GM23338 (cell line): ENCODE data around the gene PTPRN2. TPM values are rescaled to one million over a fixed set of nuclear protein-coding genes. Genes with fewer than 3 reads are reported as not detected.
A peak's percentile ranks its signal among the peaks of the same experiment; 100 is the strongest.

ENCODE experiments used
- ATAC-seq: fragments of 200-7000 bp; cut with Tn5 transposase; 3 replicates; pipeline ENCODE4 v1.9.1; 2020
- DNase-seq: peaks from one replicate; pipeline ENCODE4 v3.0.0-alpha.2; 2015; ENCODE audit warnings: low spot score
- H2AFZ ChIP-seq: fragments of 200-600 bp; sonication (generic); 2 replicates; pipeline ENCODE4 v1.8.0; 2016; ENCODE audit warnings: antibody characterized with exemption, mild to moderate bottlenecking, moderate library complexity
- H3F3A ChIP-seq: fragments of 200-600 bp; sonication (generic); replicated peaks from 2 replicates; pipeline ENCODE4 v1.8.0; 2017; ENCODE audit warnings: antibody characterized with exemption, mixed run types, low read depth
- H3K27ac ChIP-seq: fragments of 200-600 bp; sonication (generic); 2 replicates; pipeline ENCODE4 v1.6.1; 2016; ENCODE audit warnings: low read depth
- H3K27me3 ChIP-seq: fragments of 200-600 bp; sonication (generic); 2 replicates; pipeline ENCODE4 v1.8.0; 2016; ENCODE audit warnings: mild to moderate bottlenecking, mixed run types, moderate library complexity; ENCODE audit not compliant: insufficient read depth
- H3K36me3 ChIP-seq: fragments of 200-600 bp; sonication (generic); 2 replicates; pipeline ENCODE4 v1.8.0; 2016; ENCODE audit warnings: mild to moderate bottlenecking; ENCODE audit not compliant: insufficient read depth
- H3K4me1 ChIP-seq: fragments of 200-600 bp; sonication (generic); 2 replicates; pipeline ENCODE4 v1.8.0; 2016; ENCODE audit warnings: mild to moderate bottlenecking, moderate library complexity; ENCODE audit not compliant: insufficient read depth
- H3K4me2 ChIP-seq: fragments of 200-600 bp; sonication (generic); 2 replicates; pipeline ENCODE4 v1.7.1; 2017; ENCODE audit warnings: mixed run types
- H3K4me3 ChIP-seq: fragments of 200-600 bp; sonication (generic); 2 replicates; pipeline ENCODE4 v1.6.1; 2016; ENCODE audit warnings: mixed run types
- H3K79me2 ChIP-seq: fragments of 200-600 bp; sonication (generic); replicated peaks from 2 replicates; pipeline ENCODE4 v1.8.0; 2017; ENCODE audit warnings: mild to moderate bottlenecking; ENCODE audit not compliant: insufficient read depth
- H3K9me2 ChIP-seq: fragments of 200-600 bp; sonication (generic); 2 replicates; pipeline ENCODE4 v1.8.0; 2017; ENCODE audit not compliant: insufficient read depth
- H4K20me1 ChIP-seq: fragments of 200-600 bp; sonication (generic); replicated peaks from 2 replicates; pipeline ENCODE4 v1.8.0; 2017; ENCODE audit warnings: mild to moderate bottlenecking; ENCODE audit not compliant: insufficient read depth
- H3K27ac Mint-ChIP-seq: 2 replicates; pipeline ENCODE4 v1.8.0; 2020; ENCODE audit warnings: inconsistent platforms, mild to moderate bottlenecking, moderate library complexity, mixed read lengths
- H3K27me3 Mint-ChIP-seq: 3 replicates; pipeline ENCODE4 v1.8.0; 2022; ENCODE audit warnings: low read depth, mild to moderate bottlenecking, moderate library complexity, mixed read lengths, inconsistent platforms; ENCODE audit not compliant: insufficient read depth, poor library complexity
- H3K36me3 Mint-ChIP-seq: 3 replicates; pipeline ENCODE4 v1.8.0; 2021; ENCODE audit warnings: low read depth, mild to moderate bottlenecking, inconsistent platforms, moderate library complexity, mixed read lengths
- H3K4me1 Mint-ChIP-seq: 3 replicates; pipeline ENCODE4 v1.8.0; 2020; ENCODE audit warnings: mild to moderate bottlenecking, inconsistent platforms, mixed read lengths
- H3K4me3 Mint-ChIP-seq: 3 replicates; pipeline ENCODE4 v1.8.0; 2021; ENCODE audit warnings: moderate library complexity, mild to moderate bottlenecking, inconsistent platforms, mixed read lengths
- H3K9me3 Mint-ChIP-seq: 3 replicates; pipeline ENCODE4 v1.8.0; 2020; ENCODE audit warnings: moderate library complexity, mild to moderate bottlenecking, inconsistent platforms, mixed read lengths
- CREB1 ChIP-seq: fragments of 250-450 bp; sonication (Bioruptor Pico); IDR thresholded peaks from 2 replicates; pipeline ENCODE4 v1.5.0; 2020; ENCODE audit warnings: low read depth, mild to moderate bottlenecking, moderate library complexity
- CTCF ChIP-seq, 2 experiments: fragments of 200-600 bp in 1 of 2; sonication (generic) in 1 of 2; conservative IDR thresholded peaks; 2 replicates each; pipeline versions ENCODE4 v1.5.1 to v1.6.1; 2016 to 2017; ENCODE audit warnings: antibody characterized with exemption in 2 of 2, low read depth in 2 of 2, mild to moderate bottlenecking in 2 of 2, moderate library complexity in 1 of 2
- ETS1 ChIP-seq: IDR thresholded peaks from 2 replicates; pipeline ENCODE4 v1.6.1; 2016; ENCODE audit warnings: antibody characterized with exemption
- EZH2 ChIP-seq: fragments of 200-600 bp; sonication (generic); IDR thresholded peaks from one replicate; pipeline ENCODE4 v1.8.0; 2017; ENCODE audit warnings: antibody characterized with exemption, mild to moderate bottlenecking, low read depth; ENCODE audit not compliant: unreplicated experiment
- EZH2phosphoT487 ChIP-seq: fragments of 200-600 bp; sonication (generic); IDR thresholded peaks from one replicate; pipeline ENCODE4 v1.8.1; 2018; ENCODE audit warnings: antibody characterized with exemption; ENCODE audit not compliant: unreplicated experiment
- JUNB ChIP-seq: IDR thresholded peaks from one replicate; pipeline ENCODE4 v1.6.1; 2016; ENCODE audit warnings: antibody characterized with exemption; ENCODE audit not compliant: unreplicated experiment
- NANOG ChIP-seq: IDR thresholded peaks from 2 replicates; pipeline ENCODE4 v1.6.1; 2016; ENCODE audit warnings: antibody characterized with exemption, borderline replicate concordance
- POLR2AphosphoS5 ChIP-seq: IDR thresholded peaks from 2 replicates; pipeline ENCODE4 v1.6.1; 2016; ENCODE audit warnings: antibody characterized with exemption, low read depth
- REST ChIP-seq: IDR thresholded peaks from one replicate; pipeline ENCODE4 v1.6.1; 2018; ENCODE audit warnings: antibody characterized with exemption; ENCODE audit not compliant: unreplicated experiment
- STAT1 ChIP-seq: IDR thresholded peaks from one replicate; pipeline ENCODE4 v1.6.1; 2016; ENCODE audit warnings: antibody characterized with exemption; ENCODE audit not compliant: unreplicated experiment
- ZNF114 ChIP-seq: fragments of 250-450 bp; sonication (Bioruptor Pico); IDR thresholded peaks from 2 replicates; pipeline ENCODE4 v1.5.0; 2020; ENCODE audit warnings: mild to moderate bottlenecking, moderate library complexity
- ZNF331 ChIP-seq: fragments of 250-450 bp; sonication (Bioruptor Pico); IDR thresholded peaks from 2 replicates; pipeline ENCODE4 v1.5.0; 2020; ENCODE audit warnings: low read depth, mild to moderate bottlenecking, moderate library complexity
- ZNF462 ChIP-seq: fragments of 250-450 bp; sonication (Bioruptor Pico); IDR thresholded peaks from 2 replicates; pipeline ENCODE4 v1.5.0; 2020; ENCODE audit warnings: mild to moderate bottlenecking, moderate library complexity
- polyA plus RNA-seq: library from polyadenylated mRNA; unstranded; fragments of >200 nt; fragmentation: Nextera tagmentation; extraction: Ambion mirVana; gene quantifications from 2 replicates; pipeline ENCODE4 v1.2.1, GENCODE V29; 2016
- total RNA-seq: library from RNA; depleted of rRNA; stranded (reverse); fragments of >200 nt; shearing (Covaris generic); gene quantifications from 2 replicates; pipeline ENCODE4 v1.2.3, GENCODE V29; 2014

The PTPRN2 gene
- total and polyA plus RNA-seq, 2 experiments from 2014 or later = 0.87 to 4.0 TPM

GRCh38 chr7:158479021-158479663, 108.5 kb downstream of the PTPRN2 start:
- no peaks in the 10 kb centered on the region for H3K27me3 ChIP-seq
- H2AFZ ChIP-seq = peak overlapping the region; percentile 72; the same call in 1 of the 2 replicates
- H3K79me2 ChIP-seq = no peaks in the 10 kb centered on the region
- H3K27ac ChIP-seq = no peak overlapping the region
- no peak overlapping the region for H3K4me3 Mint-ChIP-seq
- H3K4me2 ChIP-seq = no peak overlapping the region
- H3K9me2 ChIP-seq = no peaks in the 10 kb centered on the region; the same call in 1 of the 2 replicates
- peaks cover 17% of the 10 kb centered on the region for H3K4me1 ChIP-seq
- peaks cover 9% of the 10 kb centered on the region for H3K27me3 Mint-ChIP-seq
- H3K36me3 Mint-ChIP-seq = peaks cover 22% of the 10 kb centered on the region
- H3K4me1 Mint-ChIP-seq = peaks cover 19% of the 10 kb centered on the region
- peaks cover 9% of the 10 kb centered on the region; the same call in 1 of the 2 replicates for H3F3A ChIP-seq
- no peak overlapping the region for H3K27ac Mint-ChIP-seq
- TF ChIP-seq JUNB (no peak), EZH2 (no peak), POLR2AphosphoS5 (no peak), ETS1 (no peak), EZH2phosphoT487 (no peak), REST (no peak), ZNF331 (CRISPR knock-in tag) (no peak), STAT1 (no peak), NANOG (no peak), ZNF462 (CRISPR knock-in tag) (no peak), ZNF114 (no peak), CTCF (conservative IDR thresholded peaks at IDR 0.05; ENCODE audit: low read depth in 2 of 2) (no peak), CREB1 (CRISPR knock-in tag) (no peak)
- DNase-seq (no peak), ATAC-seq (no peak; the same call in 2 of the 3 replicates)
- H4K20me1 ChIP-seq = no peaks in the 10 kb centered on the region
- no peaks in the 10 kb centered on the region; the same call in 1 of the 2 replicates for H3K36me3 ChIP-seq
- H3K4me3 ChIP-seq = no peak overlapping the region
- peaks cover 92% of the 10 kb centered on the region for H3K9me3 Mint-ChIP-seq
